Smooth muscle cell (in vitro differentiated cells): ENCODE results near the gene SOWAHB. TPM values are rescaled to one million over a fixed set of nuclear protein-coding genes. Genes with fewer than 3 reads are reported as not detected.
"Not testable (repeated sequence)": the region's sequence is repeated elsewhere in the genome, so short reads cannot be mapped to it uniquely, and the experiment has no call there.

Experiments
- DNase-seq: peaks from one replicate; lab custom pipeline; 2025; ENCODE audit not compliant: unreplicated experiment; lab: John Stamatoyannopoulos, UW
- H2AFZ ChIP-seq: fragments of 200-600 bp; sonication (generic); 2 replicates; pipeline ENCODE4 v1.6.0; 2016; ENCODE audit warnings: antibody characterized with exemption, low read depth, mild to moderate bottlenecking
- H3F3A ChIP-seq: fragments of 200-600 bp; sonication (generic); 2 replicates; pipeline ENCODE4 v1.6.0; 2017; ENCODE audit warnings: antibody characterized with exemption, low read depth
- H3K27ac ChIP-seq: fragments of 200-600 bp; sonication (generic); 2 replicates; pipeline ENCODE4 v1.5.1; 2016; ENCODE audit warnings: low read depth, mild to moderate bottlenecking
- H3K27me3 ChIP-seq: fragments of 200-600 bp; sonication (generic); 2 replicates; pipeline ENCODE4 v1.6.1; 2016; ENCODE audit warnings: low read depth, mild to moderate bottlenecking
- H3K36me3 ChIP-seq: fragments of 200-600 bp; sonication (generic); 2 replicates; pipeline ENCODE4 v1.5.1; 2016; ENCODE audit warnings: low read depth
- H3K4me1 ChIP-seq: fragments of 200-600 bp; sonication (generic); 2 replicates; pipeline ENCODE4 v1.5.1; 2016; ENCODE audit warnings: low read depth
- H3K4me2 ChIP-seq: fragments of 200-600 bp; sonication (generic); 2 replicates; pipeline ENCODE4 v1.6.0; 2016; ENCODE audit warnings: mild to moderate bottlenecking
- H3K4me3 ChIP-seq: fragments of 200-600 bp; sonication (generic); 2 replicates; pipeline ENCODE4 v1.5.1; 2016; ENCODE audit warnings: mild to moderate bottlenecking
- H3K79me2 ChIP-seq: fragments of 200-600 bp; sonication (generic); 2 replicates; pipeline ENCODE4 v1.6.0; 2016; ENCODE audit warnings: low read depth, mild to moderate bottlenecking
- H3K9ac ChIP-seq: fragments of 200-600 bp; sonication (generic); 2 replicates; pipeline ENCODE4 v1.6.0; 2016; ENCODE audit warnings: low read depth
- H3K9me3 ChIP-seq: fragments of 200-600 bp; sonication (generic); replicated peaks from 2 replicates; pipeline ENCODE4 v1.5.1; 2016; ENCODE audit warnings: low read depth
- H4K20me1 ChIP-seq: fragments of 200-600 bp; sonication (generic); 2 replicates; pipeline ENCODE4 v1.6.0; 2016; ENCODE audit warnings: low read depth
- CTCF ChIP-seq: fragments of 200-600 bp; sonication (generic); IDR thresholded peaks from 2 replicates; pipeline ENCODE4 v1.5.1; 2017; ENCODE audit warnings: borderline replicate concordance, mild to moderate bottlenecking, antibody characterized with exemption; ENCODE audit not compliant: insufficient read depth, poor library complexity, severe bottlenecking
- WGBS: methylation state at CpG from one replicate; pipeline ENCODE4 v1.1.7; 2016; ENCODE audit warnings: low lambda C conversion rate; 5-methylcytosine and 5-hydroxymethylcytosine counted together
- polyA plus RNA-seq: library from polyadenylated mRNA; unstranded; fragments of >200 nt; fragmentation: Nextera tagmentation; extraction: Ambion mirVana; gene quantifications from 2 replicates; pipeline ENCODE4 v1.2.1, GENCODE V29; 2016
- total RNA-seq: library from RNA; depleted of rRNA; stranded (reverse); fragments of >200 nt; gene quantifications from 2 replicates; pipeline ENCODE4 v1.2.3, GENCODE V29; 2014

The SOWAHB gene
- total and polyA plus RNA-seq, 2 experiments from 2014 or later = 0.81 to 4.6 TPM

GRCh38 chr4:76874176-76874575 lies 23.8 kb downstream of the SOWAHB start:
- Histone ChIP-seq H3F3A (peaks cover 4% of the 10 kb centered on the region), H3K27ac (no peak overlapping the region), H3K79me2 (no peaks in the 10 kb centered on the region), H2AFZ (no peak overlapping the region), H3K4me3 (no peak overlapping the region), H3K4me2 (no peak overlapping the region), H3K36me3 (no peaks in the 10 kb centered on the region), H3K4me1 (peaks cover 5% of the 10 kb centered on the region), H3K9me3 (no peaks in the 10 kb centered on the region), H3K27me3 (no peaks in the 10 kb centered on the region), H3K9ac (no peak overlapping the region), H4K20me1 (no peaks in the 10 kb centered on the region)
- no peak for DNase-seq
- TF ChIP-seq CTCF = no peak
- 91% methylated on average over 4 of the region's 4 CpGs for WGBS

- H3K4me3 ChIP-seq = no peak overlapping the region
- no peaks in the 10 kb centered on the region for H3K79me2 ChIP-seq
- no peak overlapping the region for H3K4me2 ChIP-seq
- no peak for DNase-seq
- no peaks in the 10 kb centered on the region for H4K20me1 ChIP-seq
- no peaks in the 10 kb centered on the region for H3K27me3 ChIP-seq
- WGBS = 71% methylated on average over 1 of the region's 1 CpG
- no peaks in the 10 kb centered on the region for H3K36me3 ChIP-seq
- H3K9ac ChIP-seq = no peak overlapping the region
- no peaks in the 10 kb centered on the region for H3K9me3 ChIP-seq
- no peaks in the 10 kb centered on the region for H3K4me1 ChIP-seq
- no peak overlapping the region for H2AFZ ChIP-seq
- peaks cover 4% of the 10 kb centered on the region for H3F3A ChIP-seq
- no peak for TF ChIP-seq CTCF
- no peak overlapping the region for H3K27ac ChIP-seq
Observed at GRCh38 chr4:76873495-76873894, 24.4 kb downstream of the SOWAHB start.

GRCh38 chr4:76872556-76872955 lies 25.4 kb downstream of the SOWAHB start:
- peaks cover 4% of the 10 kb centered on the region for H3F3A ChIP-seq
- no peak overlapping the region for H2AFZ ChIP-seq
- H3K79me2 ChIP-seq = no peaks in the 10 kb centered on the region
- H3K27ac ChIP-seq = no peak overlapping the region
- H4K20me1 ChIP-seq = no peaks in the 10 kb centered on the region
- no peaks in the 10 kb centered on the region for H3K36me3 ChIP-seq
- H3K4me3 ChIP-seq = no peak overlapping the region
- H3K9me3 ChIP-seq = no peaks in the 10 kb centered on the region
- no peak overlapping the region for H3K9ac ChIP-seq
- no peak for DNase-seq
- H3K4me1 ChIP-seq = no peaks in the 10 kb centered on the region
- no peak overlapping the region for H3K4me2 ChIP-seq
- no peaks in the 10 kb centered on the region for H3K27me3 ChIP-seq
- TF ChIP-seq CTCF = no peak

- H3K27me3 ChIP-seq, H4K20me1 ChIP-seq, H3K4me1 ChIP-seq, H3K4me2 ChIP-seq, H2AFZ ChIP-seq, H3K27ac ChIP-seq, H3K9me3 ChIP-seq, H3F3A ChIP-seq, H3K79me2 ChIP-seq, H3K4me3 ChIP-seq, DNase-seq, H3K9ac ChIP-seq, H3K36me3 ChIP-seq: not testable (repeated sequence)
- 91% methylated on average over 4 of the region's 4 CpGs for WGBS
Observed at GRCh38 chr4:76868780-76869179, 29.2 kb downstream of the SOWAHB start.
